UCSD-AML1 (cell line): Measurements from ENCODE around the gene ZNF292.
"Not testable (repeated sequence)": the region's sequence is repeated elsewhere in the genome, so short reads cannot be mapped to it uniquely, and the experiment has no call there.

Experiments used
- DNase-seq: peaks from one replicate; lab custom pipeline; 2025; ENCODE audit not compliant: unreplicated experiment; lab: John Stamatoyannopoulos, UW

Gene ZNF292

DNA sequence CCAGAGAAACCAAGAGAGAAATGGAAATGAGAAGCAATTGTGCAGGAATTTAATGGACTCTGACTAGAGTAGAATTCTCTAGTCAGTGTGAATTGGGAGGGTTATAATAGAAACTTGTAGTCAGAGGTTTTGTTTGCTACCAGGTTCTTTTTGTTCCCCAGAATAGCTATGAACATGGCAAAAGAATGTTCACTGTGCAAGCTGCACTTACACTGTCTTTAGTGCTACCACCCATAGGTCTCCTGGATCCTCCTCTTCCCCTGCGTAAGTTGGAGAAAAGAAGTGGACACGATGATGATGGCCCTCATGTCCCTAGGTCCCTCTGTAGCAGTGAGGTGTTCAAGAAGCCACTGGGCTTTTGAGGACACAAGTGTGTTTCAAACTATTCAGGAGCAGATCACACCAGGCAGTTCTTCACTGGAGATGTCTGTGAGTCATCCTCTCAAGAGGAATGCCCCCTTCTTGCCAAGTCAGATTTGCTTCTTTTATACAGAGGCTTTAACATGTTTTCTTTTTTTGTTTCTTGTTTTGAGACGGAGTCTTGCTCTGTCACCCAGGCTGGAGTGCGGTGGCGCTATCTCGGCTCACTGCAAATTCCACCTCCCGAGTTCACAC lies 119.4 kb downstream of the ZNF292 start:
- DNase-seq = no peak

DNA sequence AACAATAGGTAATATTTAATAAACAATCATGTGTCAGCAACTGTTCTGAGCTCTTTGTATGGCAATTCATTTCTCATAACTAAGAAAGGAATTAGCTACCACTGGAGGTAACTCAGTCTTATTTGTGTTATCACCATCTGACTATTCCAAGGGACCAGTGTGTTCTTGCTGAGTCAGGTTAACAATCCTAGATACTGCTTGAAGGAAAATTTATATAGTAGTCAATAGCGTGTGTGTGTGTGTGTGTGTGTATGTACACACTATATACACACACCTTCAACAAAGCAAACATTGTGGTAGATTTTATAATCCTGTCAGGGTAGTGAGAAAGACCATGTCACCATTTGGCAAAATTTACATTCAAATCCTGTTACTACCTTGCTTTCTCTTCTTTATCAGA lies 121.3 kb downstream of the ZNF292 start:
- DNase-seq = no peak

DNA sequence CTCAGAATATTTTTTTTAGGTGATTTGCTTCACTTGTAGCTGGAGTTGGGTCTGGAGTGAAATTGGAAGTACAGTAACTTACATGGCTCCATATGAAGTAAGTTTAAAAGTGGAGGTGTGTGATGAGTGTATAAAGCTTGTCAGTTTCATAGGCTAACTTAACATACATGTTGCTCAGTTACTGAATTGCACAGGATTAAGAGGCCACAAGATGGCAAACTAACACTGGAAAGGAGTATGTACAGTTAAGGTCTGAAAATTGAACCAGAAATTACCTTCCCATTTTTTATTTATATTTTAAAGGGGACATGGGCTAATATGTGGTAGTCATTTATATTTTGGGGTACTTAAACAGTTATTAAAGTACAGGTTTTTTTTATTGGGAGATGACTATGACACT lies 121.8 kb downstream of the ZNF292 start:
- no peak for DNase-seq

DNA sequence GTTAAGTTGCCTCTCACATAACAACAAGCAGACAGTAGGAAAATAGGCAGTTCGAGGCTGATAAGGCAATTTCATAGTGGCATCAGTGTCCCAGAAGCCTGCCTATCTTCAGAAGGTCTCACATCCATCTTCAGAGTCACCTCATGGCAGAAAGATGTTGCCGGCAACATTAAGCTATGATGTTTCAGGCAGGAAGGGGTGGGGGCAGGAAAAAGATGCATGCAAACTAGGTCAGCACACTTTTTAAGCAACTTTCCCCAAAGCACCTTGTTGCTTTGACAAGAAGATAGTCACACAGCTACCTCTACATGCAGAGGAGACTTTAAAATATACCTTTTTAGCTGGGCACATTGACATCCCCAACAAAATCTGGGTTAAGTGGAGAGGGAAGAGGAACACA lies 123.8 kb downstream of the ZNF292 start:
- no peak for DNase-seq

DNA sequence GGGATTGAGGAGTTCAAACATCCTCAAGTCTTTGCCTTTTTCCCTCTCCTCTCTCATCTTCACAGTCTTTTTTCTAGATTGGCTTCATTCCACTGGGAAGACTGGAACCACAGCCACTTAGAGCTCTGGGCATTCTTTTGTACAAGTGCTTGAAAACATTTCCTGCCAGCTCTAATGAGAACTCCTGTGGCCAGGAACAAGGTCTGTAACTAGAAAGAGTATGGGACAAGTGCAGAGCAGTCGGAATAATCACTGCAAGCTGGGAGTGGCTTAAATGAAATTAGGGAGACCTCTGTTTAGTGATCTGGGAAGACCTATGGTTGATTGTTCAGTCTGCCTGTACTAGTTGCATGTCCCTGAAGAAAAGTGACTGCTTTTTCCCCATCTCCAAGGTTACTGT lies 126.1 kb downstream of the ZNF292 start:
- DNase-seq = no peak

DNA sequence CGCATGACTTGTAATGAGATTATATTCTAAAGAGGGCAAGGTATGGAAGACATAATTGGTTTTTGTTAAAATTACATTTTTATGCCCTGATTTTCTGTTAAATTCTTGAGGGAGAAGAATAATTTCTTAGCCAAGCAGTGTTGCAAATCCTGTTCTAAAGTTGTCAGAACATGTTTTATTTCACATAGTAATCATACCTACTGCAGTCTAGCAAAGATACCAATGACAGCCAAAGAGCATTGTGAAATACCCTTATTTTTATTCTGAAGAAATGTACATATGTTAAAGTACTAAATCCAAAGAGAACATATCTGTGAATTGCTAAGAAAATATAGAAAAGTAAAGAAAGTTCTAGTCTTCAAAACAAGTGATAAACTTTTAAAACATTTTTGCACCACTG lies 127.4 kb downstream of the ZNF292 start:
- no peak for DNase-seq

DNA sequence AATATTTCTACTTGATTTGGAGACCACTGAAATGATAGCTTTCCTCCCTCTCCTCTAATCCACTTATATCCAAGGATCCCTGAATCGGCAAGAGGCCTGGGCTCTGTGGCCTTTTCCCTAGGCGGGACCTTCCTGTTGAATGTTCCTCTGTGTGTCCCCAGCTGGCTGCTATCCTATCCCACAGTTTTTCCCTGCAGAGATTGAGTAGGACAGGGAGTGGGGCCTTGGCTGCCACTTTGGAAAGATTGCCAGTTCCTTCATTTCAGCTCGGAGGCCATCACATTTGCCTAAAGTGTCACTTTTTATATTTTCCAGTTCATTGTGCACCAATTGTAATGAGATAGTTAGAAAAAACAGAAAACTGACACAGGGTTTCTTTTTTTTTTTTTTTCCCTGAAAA lies 128.1 kb downstream of the ZNF292 start:
- no peak for DNase-seq

DNA sequence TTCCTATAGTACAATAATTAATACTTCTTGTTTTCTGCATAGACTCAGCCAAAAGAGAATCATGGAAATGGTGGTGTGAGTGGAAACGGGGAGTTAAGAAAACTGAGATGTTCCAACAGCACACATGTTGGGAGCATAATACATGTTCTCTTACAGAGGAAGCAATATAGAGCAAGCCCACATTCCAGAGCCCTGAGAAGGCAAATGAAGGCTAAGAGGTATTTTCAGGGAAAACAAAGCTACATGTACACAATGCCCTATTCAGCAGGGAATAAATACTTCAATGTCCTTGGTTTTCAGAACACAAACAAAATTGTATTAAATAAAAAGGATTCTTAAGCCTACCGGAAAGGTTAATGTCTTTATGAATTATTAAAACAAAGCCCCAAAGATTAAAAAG lies 131.9 kb downstream of the ZNF292 start:
- DNase-seq = no peak

DNA sequence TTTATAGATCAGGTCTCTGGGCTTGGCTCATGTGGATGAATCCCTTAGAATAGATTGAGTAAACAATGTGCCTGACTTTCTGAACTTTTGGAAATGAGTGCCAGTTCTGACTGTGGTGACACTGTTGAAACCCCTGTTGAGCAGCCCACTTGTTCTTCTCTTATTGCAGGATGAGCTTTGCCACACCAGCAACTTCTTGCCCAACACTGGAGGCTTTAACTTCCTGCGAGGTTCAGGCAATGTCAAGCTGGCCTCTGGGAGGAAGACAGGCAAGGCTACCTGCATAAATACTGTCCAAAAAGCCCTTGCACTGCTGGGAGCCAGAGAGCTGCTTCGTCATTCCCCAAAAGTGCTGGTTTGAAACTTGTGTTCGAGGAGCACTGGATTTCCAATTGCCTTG lies 134.2 kb downstream of the ZNF292 start:
- no peak for DNase-seq

DNA sequence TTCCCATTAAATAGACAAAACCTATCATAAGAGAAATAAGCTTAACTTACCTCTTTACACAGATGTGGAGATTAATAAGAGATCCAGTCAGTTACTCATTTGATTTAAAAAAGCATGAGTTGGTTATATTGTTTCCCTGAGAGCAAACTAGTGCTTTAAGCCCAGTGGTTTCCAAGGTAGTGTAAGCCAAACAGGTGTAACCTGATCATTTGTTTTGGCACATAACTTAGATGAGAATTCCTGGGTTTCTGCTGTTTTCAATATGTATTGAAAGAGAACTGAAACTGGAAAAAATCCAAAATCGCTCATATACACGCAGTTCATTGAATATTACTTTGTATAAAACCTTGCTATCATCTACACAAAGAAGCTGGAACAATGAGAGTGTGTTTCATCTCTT lies 136.5 kb downstream of the ZNF292 start:
- DNase-seq = no peak

DNA sequence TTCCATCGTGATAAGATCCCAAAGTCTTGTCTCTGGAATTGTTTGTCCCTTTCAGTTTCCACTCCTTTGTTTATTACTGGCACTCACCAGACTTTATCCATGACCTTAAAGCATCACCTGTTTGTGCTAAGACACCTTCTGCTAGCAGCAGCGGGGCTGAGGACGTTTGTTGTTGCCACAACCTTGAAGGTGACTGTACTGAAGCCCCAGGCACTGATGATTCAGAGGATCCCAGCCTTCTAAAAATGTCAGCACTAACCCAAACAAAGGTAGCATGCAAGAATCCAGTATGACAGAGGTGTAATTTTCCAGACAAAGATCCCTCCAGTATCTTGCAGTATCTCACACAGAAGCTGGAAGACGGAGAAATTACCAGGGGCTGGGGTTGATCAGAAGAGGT lies 138.2 kb downstream of the ZNF292 start:
- DNase-seq = no peak

DNA sequence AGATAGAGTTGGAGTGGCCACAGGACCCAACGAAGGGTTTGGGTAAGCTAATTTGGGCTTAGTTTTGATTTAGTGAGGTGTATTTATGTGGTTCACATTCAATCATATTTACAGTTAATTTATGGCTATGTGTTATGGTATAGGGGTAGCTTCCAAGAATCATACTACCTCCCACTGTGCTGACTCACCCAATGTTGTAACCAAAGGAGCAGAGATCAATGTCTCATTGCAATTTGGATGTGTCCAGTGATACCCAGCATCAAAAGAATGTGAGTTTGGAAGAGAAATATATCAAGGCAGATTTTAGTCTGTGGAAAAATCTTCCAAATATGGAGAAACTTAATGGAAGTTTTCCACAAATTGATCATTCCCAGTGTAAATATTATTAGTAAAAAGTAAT lies 141.8 kb downstream of the ZNF292 start:
- DNase-seq = no peak

DNA sequence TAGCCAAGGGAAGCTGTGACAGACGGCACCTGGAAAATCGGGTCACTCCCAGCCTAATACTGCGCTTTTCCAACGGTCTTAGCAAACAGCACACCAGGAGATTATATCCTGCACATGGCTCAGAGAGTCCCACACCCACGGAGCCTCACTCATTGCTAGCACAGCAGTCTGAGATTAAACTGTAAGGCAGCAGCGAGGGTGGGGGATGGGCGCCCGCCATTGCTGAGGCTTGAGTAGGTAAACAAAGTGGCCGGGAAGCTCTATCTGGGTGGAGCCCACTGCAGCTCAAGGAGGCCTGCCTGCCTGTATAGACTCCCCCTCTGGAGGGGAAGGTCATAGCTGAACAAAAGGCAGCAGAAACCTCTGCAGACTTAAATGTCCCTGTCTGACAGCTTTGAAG lies 145.9 kb downstream of the ZNF292 start:
- DNase-seq = not testable (repeated sequence)

DNA sequence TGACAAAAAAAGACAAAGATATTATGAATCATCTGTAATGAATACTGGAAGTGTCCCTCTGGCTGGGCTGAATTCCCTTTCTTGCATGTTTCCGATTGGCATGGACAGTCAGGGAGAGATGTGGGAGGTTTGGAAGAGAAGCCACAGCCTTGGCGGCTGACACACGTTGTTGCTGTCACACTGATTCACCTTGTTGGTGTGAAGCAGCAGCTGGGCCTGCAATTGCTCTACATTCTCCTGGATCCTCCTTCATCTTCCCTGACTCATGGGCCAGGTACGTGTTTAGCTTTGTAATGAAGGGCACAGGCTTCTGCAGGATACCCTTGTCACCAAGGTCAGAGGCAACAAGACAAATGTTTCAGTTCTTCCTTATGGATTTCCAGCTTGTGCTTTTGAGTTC lies 153.6 kb downstream of the ZNF292 start:
- no peak for DNase-seq

DNA sequence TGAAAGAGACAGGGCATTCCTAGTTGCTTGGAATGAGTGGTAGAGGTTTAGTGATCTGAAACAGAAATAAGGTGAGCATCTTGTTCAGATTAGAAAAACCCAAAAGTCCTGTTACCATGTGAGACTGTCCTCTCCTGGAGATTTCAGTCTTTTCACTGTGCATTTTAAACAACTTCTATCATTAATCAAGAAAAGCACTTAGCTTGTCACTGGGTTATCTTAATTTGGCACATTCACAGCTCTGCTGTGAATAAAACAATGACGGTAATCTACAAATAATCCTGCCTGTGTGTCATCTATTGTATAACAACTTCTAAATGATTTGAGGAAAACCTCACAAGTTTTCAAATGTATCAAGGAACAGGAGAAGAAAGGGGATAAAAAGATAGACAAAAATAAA lies 157.5 kb downstream of the ZNF292 start:
- no peak for DNase-seq
